ENCODE measurements around the gene NEDD9.

Gene NEDD9

DNA sequence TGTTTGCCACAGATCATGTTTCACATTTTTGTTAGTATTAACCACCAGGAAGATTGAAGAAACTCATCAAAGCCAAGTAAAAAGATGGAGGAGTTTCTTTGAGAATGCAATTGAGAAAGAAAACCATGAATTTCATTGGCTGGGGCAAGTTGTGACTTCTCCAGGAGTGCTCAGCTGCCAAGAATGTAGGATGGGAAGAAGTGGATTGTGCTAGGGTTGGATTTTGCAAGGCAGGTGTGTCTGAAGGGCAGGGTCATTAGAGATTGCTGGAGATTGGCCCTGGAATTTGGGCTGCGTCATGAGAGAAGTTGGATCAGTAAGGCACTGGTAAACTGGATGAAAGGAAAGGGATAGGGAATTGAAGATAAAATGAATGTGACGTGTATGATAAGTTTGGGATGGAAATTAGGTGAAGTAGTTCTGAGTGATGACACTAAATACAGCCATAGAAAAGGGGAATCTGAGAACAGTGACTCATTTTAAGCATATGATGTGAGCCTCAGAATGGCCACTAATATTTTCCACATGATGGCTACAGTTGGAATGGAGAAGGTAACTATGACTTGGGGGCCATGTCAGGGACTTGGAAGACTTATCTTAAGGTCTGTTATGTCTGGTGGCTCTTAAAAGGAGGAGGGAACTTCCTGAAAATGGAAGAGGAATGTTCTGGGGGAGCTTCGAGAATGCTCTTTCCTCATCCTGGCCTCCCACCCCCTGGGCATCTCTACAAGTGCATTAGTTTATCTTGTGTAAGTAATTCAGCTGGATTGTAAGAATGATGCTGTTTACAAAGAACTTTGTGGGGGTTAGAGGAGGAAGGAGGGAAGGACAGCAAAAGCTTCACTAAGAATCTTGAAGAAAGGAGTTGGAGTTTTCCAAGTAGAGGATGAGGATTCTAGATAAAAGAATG lies 93.2 kb downstream of the NEDD9 start:
- DNase-seq: no peak

DNA sequence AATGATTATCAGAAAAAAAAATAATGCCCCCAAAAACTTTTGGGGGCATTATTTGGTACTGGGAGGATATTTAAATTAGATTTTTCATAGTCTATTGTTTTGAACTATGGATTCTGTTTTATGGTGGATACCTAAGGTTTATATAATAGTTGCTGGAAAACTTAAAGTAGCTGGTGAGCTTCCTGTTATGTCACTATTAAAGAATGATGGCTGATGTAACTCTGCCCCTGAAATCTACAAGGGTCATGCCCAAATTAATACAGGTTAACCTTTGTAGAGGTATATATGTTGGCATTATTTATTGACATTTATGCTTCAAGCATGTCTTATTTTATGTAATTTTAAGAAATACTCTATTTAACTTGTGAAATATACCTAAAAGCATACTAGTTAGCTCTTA lies 95.7 kb downstream of the NEDD9 start:
- DNase-seq: no peak

Measured in DMS79 (cell line).